NCI-H1694 treated with DMSO at 0.1 percent for 48 hours (cell line): Measurements from ENCODE around the gene MC3R.

Experiments
- DNase-seq: peaks from one replicate; lab custom pipeline; 2025; lab: John Stamatoyannopoulos, UW

The MC3R gene

DNA sequence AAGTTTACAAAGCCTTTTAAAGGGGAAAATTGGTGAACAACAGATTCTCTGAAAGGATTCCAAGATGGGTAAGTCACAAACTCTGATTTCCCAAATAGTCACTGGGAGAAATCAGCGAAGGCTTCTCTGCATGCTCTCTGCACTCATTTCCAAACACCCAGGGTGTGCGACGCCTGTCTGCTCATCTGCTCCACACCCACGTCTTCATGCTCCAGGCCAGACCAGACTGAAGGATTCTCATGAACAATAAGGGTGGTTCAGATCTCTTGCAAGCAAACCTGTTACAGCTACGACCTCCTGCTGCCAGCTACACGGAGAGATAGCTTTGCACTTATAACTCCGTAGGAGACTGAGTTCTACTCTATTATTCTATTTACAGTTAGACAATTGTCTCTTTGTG is 1.4 kb downstream of the MC3R start:
- no peak for DNase-seq

DNA sequence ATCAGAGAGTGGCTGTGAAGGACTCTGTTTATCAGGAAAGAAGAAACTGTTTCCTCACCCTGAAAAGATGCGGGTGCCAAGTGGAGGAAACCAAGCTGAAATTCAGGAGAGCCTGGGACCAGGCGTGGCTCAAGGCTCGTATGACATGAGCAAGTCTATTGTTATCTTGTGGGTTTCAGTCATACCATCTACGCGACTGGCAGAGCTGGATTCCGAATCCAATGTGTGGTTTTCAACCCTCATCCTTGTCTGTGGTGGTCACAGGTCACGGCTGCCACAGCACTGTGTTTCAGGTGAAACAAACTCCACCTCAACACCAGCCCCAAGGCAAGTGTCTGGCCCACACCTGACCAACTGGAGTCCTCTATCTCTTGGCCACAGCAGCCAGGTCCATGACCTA is 9.1 kb downstream of the MC3R start:
- DNase-seq: no peak

GRCh38 chr20:56259948-56260347 is 11.4 kb downstream of the MC3R start:
- no peak for DNase-seq

DNA sequence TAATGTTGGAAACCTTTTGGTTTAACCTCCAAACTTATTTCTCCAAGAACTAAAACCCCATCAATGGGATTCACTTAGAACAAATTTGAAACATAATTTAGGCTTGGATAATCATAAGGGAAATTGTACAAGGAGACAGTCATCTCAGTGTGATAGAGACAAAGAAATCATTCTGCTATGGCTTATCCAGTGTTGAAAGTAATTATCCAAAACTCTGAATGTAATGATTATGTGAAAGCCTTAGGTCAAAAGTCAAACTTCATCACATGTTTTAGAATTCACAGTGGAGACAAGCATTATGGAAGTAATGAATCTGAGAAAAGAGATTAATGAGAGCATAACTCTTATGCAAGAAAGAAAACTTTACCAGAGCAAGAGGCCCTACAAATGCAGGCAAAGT is 20.0 kb downstream of the MC3R start:
- no peak for DNase-seq

DNA sequence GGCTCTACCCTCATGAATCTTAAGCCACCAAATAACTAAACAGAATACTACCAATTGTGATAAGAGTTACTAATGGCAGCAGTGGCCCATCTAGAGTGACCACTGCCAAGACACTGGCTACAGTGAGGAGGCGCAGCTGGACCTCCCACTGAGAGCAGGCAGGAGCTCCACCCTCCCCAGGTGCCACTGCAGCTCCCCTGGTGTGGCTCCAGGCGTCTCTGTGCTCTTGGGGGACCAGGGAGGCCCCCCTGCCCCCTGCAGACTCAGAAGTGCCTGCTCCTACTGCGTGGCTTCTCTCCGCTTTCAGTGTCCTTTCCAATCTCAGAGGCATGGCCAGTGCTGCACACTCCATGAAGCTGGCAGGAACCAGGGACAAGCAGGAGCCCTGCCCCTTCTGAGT is 23.4 kb downstream of the MC3R start:
- DNase-seq: no peak

DNA sequence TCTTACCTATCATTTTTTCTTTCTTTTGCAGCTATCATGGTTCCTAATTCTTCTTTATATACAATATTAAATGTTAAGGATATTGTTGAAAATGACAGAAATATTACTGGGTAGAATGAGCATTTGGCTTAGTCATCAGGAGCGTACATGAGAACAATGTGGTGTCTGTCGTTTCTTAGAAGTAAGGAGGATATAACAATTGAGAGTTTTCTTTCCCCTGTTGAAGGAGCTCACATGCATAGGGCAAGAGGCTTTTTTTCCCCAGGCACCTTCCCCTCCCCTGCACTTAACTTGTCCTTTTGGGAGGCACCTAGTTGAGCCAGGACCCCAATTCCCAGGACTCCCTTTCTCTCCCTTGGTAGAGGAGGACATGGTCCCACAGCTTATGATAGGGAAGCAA is 25.0 kb downstream of the MC3R start:
- DNase-seq: no peak

DNA sequence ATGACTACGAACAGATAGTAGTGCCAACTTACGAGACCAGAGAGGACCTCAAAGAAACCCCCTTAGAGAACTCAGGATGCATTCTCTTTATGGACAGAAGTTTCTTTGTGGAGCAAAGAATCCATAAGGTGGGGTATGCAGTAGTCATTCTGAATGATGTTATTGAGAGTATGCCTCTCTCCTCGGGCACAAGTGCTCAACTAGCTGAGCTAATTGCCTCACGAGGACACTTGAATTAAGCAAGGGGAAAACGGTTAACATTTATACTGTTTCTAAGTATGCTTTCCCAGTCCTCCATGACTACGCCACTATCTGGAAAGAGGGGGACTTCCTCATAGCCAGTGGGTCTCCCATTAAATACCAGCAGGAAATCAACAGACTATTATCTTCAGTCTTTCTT is 25.6 kb downstream of the MC3R start:
- DNase-seq: no peak

GRCh38 chr20:56278196-56278595 is 29.7 kb downstream of the MC3R start:
- no peak for DNase-seq

DNA sequence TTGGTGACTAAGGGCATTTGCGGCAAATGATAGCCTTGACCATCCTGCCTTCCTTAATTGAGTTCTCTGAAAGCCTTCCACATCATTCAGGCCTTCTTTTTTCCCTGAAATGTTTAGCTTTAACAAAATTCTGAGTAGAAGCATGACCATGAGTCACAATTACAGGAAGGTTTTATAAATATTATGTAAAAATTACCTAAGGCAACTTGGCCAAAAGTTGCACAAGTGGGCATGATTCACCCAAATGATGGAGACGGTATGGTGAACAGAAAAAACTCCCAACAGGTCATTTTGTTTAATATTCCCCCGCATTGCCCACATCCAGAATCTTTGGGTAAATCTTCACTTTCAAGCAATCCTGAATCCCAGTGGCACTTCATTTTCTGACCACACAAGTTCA is 37.0 kb downstream of the MC3R start:
- no peak for DNase-seq

- DNase-seq: no peak
Measured at GRCh38 chr20:56289652-56290051, 41.1 kb downstream of the MC3R start.

DNA sequence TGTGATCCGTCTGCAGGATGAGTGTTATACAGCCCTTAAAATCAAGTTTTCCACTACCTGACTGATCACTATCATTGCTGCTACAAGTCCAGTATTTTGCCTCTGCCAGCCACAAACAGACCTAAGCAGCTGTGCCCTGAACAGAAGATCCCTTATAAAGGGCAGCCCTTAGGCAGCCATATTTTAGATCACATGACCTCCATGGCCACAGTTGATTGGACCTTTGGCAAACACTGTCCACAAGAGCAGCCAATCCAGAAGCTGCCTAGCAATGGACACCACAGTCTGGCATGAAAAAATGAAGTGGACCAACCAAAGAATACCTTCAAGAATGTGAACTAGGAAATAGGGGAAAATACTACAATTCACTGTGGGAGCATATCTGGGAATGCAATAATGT is 50.8 kb downstream of the MC3R start:
- DNase-seq: no peak
